CD4-positive, alpha-beta T cell treated with Interferon gamma for 1 hour (primary cell): ENCODE data around the gene RAB40B.

Experiments used
- DNase-seq: peaks from one replicate; pipeline ENCODE4 v3.0.0-alpha.2; 2020

Gene RAB40B

GRCh38 chr17:82611140-82612058 is 87.1 kb downstream of the RAB40B start:
- DNase-seq = no peak

DNA sequence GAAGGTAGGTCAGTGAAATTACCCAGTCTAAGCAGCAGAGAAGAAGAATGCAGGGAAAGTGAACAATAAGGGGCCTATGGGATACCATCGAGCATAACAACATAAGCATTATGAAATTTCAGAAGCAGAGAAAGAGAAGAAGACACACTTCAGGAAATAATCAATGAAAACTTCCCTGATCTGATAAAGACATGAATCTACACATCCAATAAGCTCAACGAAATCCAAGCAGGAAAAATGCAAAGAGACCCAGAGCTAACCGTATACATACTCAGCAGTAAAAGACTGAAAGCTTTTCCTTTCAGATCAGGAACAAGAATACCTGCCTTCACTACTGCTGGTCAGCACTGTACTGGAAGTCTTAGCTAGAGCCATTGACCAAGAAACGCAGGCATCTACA is 88.8 kb downstream of the RAB40B start:
- no peak for DNase-seq

GRCh38 chr17:82608816-82609215 is 89.7 kb downstream of the RAB40B start:
- DNase-seq = no peak

- no peak for DNase-seq
Measured at GRCh38 chr17:82605939-82606600, 92.4 kb downstream of the RAB40B start.
